Fibroblast of skin of left quadriceps (primary cell): ENCODE measurements around the gene HS3ST6.
"Not testable (repeated sequence)": the region's sequence is repeated elsewhere in the genome, so short reads cannot be mapped to it uniquely, and the experiment has no call there.

Source experiments
- DNase-seq, 2 experiments: peaks; one replicate each; pipeline ENCODE4 v3.0.0-alpha.2; 2013; ENCODE audit warnings: low read depth in 2 of 2

The HS3ST6 gene

DNA sequence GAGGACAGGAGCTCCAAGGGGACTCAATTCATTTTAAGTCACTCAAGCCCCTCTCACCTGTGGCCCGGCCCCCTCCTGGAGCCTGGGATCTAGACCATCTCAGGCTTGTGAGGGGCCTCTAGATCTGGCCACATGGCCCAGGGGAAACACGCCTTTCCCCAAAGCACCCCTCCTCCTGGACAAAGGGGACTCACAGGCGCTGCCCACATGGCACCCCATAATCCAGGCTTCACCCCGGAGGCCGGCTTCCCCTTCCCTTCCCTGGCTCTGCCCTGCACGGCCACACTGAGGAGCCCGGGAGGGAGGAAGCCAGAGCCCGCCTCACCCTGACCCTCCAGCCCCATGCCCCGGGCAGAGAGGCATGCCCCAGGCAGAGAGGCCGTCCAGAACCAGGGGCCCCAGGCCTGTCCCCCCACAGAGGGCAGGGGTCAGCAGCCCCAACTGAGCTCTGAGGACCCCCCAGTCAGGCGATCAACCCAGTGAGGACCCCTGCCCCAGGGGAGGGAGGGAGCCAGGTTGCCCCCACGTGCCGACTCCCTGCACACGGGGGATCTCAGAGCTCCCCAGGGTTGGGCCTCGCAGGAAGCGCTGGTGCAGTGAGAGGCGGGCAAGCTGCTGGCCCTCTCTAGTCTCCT lies 10.9 kb downstream of the HS3ST6 start:
- DNase-seq: no peak

DNA sequence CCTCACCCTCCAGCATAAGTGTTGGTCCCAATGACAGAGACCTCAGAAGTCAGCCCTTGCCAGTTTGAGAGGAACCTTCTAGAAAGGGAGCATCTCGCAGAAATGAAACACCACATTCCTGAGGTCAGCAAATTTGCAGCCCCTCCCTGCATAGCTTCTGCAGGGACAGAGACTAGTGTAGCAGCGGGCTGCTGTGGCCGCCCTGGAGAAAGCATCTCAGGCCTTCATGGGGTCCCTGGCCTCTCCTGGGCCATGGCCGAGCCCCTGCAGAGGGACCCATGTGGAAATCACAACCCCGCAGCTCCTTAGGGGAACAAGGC lies 11.4 kb downstream of the HS3ST6 start:
- DNase-seq: no peak

DNA sequence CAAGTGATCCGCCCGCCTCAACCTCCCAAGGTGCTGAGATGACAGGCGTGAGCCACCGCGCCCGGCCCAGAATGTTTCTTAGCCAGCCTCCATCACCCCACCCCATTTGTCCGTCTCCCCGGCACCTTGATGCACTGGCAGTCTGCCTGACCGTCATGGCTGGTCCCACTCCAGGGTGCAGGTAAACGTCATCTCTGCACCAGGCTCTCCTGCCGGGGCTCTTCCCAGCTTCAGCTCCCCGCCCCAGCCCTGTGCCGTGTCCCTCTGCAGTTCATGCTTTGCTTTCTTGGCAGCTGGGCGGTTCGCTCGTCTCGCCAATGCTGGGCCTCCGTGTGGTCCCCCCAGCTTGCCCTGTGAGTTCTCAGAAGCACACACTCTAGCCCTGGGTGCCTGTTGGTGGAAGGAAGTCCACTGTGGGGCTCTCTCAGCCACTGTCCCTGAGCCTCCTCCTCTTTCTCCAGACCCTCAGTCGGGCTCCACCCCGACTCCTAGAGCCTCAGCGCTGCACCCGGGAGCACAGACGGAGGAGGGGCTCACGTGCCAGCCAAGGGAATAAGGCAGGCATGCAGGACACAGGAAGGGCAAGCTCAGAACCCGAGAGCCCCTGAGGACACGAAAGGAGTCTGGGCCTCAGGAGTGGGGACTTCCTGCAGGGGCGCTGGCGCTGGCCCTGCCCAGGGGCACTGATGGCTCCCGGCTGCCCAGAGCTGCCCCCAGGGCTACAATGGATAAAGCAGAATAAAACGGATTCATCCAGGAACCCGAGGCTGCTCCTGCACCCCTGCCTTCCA lies 12.0 kb downstream of the HS3ST6 start:
- DNase-seq: no peak

DNA sequence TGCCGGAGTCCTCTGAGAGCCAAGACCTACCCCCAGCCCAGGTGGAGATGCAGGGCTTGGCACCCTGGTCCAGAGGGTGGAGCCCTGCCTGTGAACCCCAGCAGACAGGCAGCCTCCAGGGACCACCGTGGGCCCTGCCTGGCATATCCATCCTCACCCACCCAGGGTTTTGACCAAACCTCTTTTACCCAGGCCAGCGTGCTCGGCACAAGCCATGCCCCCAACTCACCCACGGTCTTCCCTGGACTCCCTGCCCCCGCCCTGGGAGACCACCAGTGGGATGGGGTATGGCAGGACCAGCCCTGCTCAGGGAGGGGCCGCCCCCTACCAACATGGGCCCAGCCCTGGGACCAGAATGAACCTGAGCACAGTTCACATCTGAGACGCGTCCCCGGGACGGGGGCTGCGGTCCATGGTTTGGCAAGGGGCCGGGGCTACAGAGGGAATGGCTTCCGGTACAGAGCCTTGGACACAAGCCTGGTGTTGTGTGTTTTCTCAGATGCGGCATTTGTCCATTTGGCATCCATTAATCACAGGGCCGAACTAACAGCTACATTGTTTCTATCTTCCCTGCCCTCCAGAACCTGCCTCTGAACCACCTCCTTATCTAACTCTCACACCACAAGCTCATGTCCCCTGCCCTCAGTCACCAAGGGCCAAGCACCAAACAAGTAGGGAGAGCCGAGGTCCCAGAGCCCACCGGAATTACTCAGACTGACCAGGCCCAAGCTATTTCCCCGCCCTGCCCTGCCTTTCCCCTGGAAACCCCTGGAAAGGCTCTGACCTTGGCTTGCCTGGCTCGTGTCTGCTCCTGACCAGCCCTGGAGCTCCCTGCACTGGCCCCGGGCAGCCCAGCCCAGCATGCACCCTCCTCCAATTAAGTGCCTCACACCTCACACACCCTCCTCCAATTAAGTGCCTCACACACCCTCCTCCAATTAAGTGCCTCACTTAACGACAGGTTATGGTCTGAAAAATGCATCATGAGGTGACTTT lies 14.1 kb downstream of the HS3ST6 start:
- no peak for DNase-seq

DNA sequence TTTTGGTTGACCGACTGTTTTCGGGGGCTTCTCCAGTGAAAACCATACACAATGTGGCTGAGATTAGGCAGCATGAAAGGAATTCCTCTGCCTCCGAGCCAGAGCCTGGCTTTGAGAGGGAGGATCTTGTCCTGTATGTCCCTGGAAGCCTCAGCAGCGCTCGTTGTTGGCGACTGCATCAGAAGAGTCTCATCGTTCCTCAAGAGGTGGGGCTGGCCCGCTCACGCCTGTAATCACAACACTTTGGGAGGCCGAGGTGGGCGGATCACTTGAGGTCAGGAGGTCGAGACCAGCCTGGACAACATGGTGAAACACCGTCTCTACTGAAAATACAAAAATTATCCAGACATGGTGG lies 15.0 kb downstream of the HS3ST6 start:
- no peak for DNase-seq

DNA sequence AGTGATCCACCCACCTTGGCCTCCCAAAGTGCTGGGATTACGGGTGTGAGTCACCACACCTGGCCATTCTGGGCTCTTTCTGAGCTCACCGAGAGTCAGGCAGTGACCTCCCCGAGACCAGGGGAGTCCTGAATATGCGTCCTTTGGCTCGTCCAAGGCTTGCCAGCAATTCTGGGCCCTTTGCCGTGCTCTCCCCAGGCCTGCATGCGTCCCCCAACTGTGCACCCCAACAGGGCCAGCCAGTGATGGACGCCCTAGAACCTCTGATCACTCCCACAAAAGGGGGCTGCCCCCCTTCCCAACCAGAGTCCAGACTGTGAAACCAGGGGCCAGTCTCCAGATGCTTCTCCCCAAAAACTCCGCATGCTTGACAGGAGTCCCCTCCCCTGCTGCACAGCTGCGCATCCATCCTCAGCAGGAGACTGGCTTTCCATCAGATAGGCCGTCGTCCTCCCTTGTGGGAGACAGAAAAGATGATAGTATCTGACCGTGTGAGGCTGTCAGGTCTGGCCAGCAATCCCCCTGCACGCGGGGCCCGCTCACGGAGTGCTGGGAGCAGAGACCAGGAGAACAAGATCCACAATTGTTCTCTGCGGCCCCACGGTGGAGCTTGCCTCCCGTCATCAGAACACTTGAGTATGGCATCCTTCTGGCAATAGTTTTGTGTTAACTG lies 15.5 kb downstream of the HS3ST6 start:
- DNase-seq: no peak

DNA sequence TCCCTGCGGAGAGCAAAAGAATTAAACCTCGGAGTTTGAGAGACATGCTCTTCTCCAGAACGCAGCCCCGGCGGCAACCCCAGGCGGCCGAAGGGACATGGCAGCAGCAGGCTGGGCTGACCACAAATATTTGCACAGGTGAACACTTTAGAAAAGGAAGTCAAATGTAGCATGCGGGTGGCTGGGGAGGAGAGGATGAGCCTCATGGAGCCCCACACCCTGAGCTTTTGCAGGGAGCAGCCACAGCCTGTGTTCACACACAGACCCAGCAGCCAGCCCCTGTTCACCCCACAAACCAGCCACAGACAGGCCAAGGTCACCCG lies 17.8 kb downstream of the HS3ST6 start:
- no peak for DNase-seq

DNA sequence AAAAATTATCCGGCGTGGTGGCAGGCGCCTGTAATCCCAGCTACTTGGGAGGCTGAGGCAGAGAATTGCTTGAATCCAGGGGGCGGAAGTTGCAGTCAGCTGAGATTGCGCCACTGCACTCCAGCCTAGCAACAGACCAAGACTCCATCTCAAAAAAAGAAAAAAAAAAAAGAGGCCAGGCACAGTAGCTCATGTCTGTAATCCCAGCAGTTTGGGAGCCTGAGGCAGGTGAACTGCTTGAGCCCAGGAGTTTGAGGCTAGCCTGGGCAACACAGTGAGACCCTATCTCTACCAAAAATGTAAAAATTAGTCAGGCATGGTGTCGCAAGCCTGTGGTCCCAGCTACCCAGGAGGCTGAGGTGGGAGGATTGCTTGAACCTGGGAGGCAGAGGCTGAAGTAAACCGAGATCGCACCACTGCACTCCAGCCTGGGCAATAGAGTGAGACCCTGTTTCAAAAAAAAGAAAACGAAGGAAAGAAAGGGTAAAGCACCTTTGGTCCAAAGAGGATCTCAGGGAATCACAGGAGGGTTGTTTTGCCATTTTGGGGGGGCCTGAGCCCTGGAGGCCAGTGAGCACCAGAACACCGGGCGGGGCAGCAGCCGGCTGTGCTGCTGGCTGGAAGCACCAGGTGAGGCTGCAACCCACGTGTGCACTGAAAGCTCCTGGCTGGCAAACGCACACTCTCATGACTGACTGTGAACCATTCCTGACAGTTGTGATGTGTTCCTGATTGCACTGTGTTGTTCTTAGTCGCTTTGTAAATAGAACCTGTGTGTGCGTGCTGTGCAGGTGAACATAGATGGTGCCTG lies 18.4 kb downstream of the HS3ST6 start:
- no peak for DNase-seq

DNA sequence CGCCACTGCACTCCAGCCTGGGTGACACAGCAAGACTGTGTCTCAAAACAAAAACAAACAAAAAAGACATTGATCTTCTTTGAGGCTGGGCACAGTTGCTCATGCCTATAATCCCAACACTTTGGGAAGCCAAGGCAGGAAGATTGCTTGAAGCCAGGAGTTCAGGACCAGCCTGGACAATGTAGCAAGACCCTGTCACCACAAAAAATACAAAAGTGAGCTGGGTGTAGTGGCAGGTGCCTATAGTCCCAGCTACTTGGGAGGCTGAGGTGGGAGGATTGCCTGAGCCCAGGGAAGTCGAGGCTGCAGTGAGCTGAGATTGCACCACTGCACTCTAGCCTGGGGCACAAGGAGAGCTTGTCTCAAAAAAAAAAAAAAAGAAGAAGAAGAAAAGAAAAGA lies 20.5 kb downstream of the HS3ST6 start:
- not testable (repeated sequence) for DNase-seq

DNA sequence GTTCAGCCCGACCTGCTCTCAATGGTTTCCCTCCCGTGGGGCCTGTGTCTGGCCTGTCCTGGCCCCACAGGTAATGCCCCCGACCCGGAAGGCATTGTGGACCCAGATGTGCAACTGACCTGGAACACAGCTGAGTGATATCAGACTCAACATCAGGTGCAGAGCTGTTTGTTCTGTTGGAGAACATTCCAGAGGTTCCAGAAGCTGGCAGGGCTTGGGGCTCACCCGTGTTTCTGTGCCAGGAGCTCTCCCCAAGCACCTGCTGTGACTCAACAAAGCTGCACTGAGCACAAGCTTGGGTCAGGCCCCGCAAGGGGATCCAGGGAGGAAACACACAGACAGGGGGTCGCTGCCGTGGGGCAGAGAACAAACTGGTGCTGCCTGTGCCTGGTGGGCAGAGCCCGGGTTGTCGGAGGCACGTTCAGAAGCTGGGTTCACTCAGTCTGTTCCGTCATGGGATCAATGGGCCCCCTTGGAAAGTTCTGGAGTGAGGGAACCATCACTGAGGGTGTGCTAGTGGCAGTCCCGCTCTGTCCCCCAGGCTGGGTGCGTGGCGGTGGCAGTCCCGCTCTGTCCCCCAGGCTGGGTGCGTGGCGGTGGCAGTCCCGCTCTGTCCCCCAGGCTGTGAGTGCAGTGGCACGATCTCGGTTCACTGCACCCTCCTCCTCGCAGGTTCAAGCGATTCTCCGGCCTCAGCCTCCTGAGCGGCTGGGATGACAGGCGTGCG lies 22.1 kb downstream of the HS3ST6 start:
- DNase-seq: no peak

DNA sequence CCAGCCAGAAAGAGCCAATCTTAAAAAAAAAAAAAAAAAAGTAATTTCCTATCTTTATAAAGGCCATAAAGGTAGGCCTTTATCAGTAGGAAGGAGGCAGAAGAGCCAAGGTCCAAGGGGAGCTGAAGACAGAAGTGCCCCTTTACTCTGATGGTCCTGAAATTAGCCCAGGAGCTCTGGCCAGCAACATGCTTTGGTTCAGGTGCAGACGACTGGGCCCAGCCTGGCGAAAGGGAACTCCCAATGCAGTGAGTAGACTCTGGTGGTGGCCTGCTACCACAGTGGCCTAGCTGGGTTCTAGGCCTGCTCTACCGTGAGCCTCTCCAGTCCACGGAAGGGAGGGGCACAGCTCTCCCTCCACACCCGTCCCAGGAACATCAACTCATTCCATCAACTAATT lies 23.1 kb downstream of the HS3ST6 start:
- DNase-seq: no peak

DNA sequence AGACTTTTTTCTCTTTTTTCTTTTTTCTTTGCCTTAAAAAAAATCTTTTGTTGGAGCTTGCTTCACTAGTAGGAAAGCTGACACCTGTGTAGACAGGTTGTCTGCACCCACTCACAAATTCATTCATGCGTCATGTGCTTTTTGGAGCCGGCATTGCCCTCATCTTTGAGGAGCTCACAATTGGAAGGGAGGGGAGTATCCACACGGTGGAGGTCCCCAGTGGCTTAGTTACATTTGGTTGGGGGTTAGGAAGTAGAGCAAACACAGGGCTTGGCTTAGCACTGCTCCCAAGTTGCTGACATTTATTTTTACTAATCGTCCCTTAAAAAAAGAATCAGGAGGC lies 27.5 kb downstream of the HS3ST6 start:
- no peak for DNase-seq

DNA sequence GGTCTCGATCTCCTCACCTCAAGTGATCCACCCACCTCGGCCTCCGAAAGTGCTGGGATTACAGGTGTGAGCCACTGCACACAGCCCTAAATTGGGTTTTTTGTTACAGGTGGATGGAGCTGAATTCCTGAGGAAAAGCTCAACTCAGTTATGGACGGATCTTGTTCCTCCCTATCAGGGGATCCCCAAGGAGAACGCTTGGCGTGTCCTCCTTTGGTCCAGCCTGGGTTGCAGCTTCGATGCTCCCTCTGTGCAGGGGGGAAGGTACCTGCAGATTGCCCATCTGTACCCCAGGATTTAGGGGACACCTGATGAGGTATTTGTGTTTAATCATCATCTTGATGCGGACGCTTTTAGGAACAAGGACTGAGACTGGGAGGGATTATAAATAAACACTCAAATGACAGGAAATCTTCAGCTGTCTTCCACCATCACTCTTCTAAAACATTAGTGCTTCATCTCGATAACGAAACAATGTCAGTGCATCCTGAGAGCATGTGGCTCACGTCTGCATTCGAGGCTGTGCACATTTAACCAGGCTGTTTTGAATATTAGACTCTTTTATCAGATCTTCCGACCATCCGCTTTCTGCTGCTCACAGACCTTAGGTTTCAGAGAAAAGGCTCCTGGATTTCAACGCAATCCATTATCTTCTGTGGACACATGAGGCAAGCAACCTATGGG lies 28.0 kb downstream of the HS3ST6 start:
- DNase-seq: no peak

DNA sequence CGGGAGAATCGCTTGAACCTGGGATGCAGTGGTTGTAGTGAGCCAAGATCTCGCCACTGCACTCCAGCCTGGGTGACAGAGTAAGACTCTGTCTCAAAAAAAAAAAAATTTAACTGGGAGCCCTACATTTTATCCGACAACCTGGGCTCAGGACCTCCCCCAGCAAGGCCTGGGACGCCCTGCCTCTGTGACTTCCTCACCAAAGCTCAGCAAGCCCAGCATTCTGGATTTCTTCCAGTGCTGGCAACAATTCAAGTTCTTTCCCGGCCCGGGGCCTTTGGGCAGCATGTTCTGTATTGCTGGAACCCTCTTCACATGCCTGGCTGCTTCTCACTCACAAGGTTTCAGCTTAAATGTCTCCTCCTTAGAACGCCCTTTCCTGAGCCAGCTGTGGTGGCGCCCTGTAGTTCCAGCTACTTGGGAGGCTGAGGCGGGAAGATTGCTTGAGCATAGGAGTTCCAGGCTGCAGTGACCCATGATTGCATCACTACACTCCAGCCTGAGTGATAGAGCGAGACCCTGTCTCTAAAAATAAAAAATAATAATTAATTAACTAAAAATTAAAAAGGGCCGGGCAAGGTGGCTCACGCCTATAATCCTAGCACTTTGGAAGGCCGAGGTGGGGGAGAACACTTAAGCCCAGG lies 30.4 kb downstream of the HS3ST6 start:
- DNase-seq: no peak

DNA sequence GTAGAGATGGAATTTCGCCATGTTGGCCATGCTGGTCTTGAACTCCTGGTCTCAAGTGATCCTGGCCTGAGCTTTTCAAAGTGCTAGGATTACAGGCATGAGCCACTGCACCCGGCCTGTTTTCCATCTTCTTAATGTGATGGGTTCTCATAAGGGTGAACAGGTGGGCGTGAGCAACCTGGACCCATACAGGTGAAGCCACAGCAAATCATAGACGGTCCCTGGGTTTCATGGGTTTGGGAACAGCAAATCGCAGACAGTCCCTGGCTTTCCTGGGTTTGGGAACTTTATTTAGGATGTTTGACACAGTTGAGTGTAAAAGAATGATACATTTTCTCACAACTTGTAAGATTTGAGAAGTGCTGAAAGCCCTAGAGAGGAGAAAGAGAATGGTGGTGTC lies 33.3 kb downstream of the HS3ST6 start:
- no peak for DNase-seq

DNA sequence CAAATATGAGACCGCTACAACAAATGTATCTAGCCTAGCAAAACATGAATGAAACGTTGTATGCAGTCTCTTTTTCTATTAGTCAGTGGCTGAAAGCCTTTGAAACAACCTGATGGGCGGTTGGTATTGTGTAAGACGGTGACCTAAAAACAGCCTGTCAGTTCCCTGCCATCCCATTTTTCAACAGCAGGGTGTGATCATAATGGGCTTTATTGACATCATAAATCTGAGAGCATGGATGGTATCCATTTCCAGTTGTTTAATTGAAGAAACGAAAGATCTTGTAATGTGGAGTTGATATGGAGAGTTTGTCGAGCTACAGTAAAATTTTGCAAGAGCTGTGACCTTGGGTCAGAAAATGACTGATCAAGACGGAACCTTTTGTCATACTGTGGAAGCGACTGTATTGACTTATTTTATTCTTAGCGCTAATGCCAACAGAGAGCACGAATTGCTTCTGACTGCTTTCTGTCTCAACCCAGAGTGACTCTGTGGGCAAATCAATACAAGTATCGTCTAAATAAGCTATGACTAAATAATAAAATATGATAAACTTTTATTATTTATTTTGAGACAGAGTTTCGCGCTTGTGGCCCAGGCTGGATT lies 34.0 kb downstream of the HS3ST6 start:
- DNase-seq: no peak

DNA sequence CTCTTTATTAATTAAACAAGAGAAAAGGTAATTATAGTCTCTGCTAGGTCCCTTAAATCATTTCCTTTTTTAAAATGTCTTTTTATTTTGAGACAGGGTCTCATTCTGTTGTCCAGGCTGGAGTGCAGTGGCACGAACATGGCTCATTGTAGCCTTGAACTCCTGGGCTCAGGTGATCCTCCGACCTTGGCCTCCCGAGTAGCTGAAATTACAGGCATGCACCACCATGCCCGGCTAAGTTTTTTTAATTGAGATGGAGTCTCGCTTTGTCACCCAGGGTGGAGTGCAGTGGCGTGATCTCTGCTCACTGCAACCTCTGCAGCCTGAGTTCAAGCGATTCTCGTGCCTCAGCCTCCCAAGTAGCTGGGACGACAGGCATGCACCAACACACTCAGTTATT lies 37.0 kb downstream of the HS3ST6 start:
- DNase-seq: not testable (repeated sequence)

DNA sequence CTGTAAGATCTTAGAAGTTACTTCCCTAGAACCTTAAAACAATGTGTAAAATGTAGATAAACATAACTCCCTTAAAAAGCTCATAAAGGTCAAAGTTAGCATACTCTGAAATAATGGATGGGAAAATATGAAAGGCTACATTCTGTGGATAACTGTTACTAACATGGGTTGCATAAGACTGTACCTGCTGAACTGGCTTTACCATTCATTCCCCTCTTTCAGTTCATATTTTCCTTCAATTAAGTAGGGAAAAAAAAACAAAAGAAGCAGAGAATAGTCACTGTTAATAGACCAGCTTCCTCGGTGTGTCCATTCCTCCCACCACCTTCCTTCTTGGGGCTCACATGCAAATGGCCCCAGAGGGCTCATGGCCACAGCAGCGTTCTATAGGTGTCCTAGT lies 38.7 kb downstream of the HS3ST6 start:
- DNase-seq: no peak

DNA sequence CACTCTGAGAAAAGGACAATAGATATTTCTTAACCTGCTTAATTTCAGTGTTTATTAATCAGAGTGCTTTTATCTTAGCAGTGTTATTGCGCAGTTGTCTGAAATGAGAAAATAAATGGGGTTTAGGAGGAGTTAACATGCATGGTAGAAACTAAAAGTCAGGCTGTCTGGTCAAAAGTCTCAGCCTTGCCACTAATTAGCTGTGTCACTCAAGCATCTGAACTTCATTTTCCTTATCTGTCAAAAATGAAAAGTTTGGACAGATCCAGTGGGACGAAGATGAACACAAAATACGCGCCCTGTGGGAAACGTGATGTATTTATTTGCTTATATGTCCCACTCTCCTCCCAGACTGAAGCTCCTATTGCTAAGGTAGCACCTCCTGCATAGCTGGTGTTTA lies 40.0 kb downstream of the HS3ST6 start:
- no peak for DNase-seq
